Stomach (tissue), 9 donors: ENCODE data around the gene ANKRD55. TPM values are rescaled to one million over a fixed set of nuclear protein-coding genes. Genes with fewer than 3 reads are reported as not detected.
A peak's percentile ranks its signal among the peaks of the same experiment; 100 is the strongest.
"Not testable (repeated sequence)": the region's sequence is repeated elsewhere in the genome, so short reads cannot be mapped to it uniquely, and the experiment has no call there.

Experiments
- DNase-seq, 2 donors: peaks; one replicate each; pipeline versions ENCODE4 v3.0.0 to v3.0.0-alpha.2; 2013 to 2019
- H3K27ac ChIP-seq, 5 donors: fragments of 200-600 bp in 4 of 5; sonication (generic) in 4 of 5; one replicate each; pipeline ENCODE4 v1.5.1; 2013 to 2019; ENCODE audit warnings: mild to moderate bottlenecking in 1 of 5, moderate library complexity in 1 of 5
- H3K27me3 ChIP-seq, 3 donors: fragments of 200-600 bp; sonication (generic); one replicate each; pipeline ENCODE4 v1.5.1; 2017 to 2019; ENCODE audit warnings: mixed run types in 1 of 3
- H3K36me3 ChIP-seq, 4 donors: fragments of 200-600 bp; sonication (generic); 1 replicate in 3 of 4; 2 replicates in 1 of 4; pipeline ENCODE4 v1.5.1; 2016 to 2019
- H3K4me1 ChIP-seq, 4 donors: fragments of 200-600 bp; sonication (generic); one replicate each; pipeline ENCODE4 v1.5.1; 2016 to 2019
- H3K4me3 ChIP-seq, 4 donors: fragments of 200-600 bp; sonication (generic) in 3 of 4; one replicate each; pipeline ENCODE4 v1.5.1; 2016 to 2019; ENCODE audit warnings: mild to moderate bottlenecking in 1 of 4
- H3K9me3 ChIP-seq, 4 donors: fragments of 200-600 bp; sonication (generic); one replicate each; pipeline ENCODE4 v1.5.1; 2016 to 2019
- CTCF ChIP-seq, 7 experiments: fragments of 450-650 bp in 4 of 7; fragments of 200-600 bp in 3 of 7; sonication (generic) in 3 of 7; IDR thresholded peaks; one replicate each; pipeline ENCODE4 v1.5.1; 2016 to 2019; ENCODE audit warnings: antibody characterized with exemption in 7 of 7, control low read depth in 2 of 7, mild to moderate bottlenecking in 1 of 7
- EP300 ChIP-seq: sonication (generic); formaldehyde crosslinking; IDR thresholded peaks from one replicate; pipeline ENCODE4 v1.6.1; 2017; ENCODE audit warnings: antibody characterized with exemption
- POLR2A ChIP-seq, 4 donors: fragments of 450-650 bp; IDR thresholded peaks; one replicate each; pipeline ENCODE4 v1.6.1; 2016; ENCODE audit warnings: antibody characterized with exemption in 4 of 4, control low read depth in 2 of 4, mild to moderate bottlenecking in 1 of 4, moderate library complexity in 1 of 4
- POLR2AphosphoS5 ChIP-seq, 3 donors: sonication (generic); formaldehyde crosslinking; IDR thresholded peaks; one replicate each; pipeline ENCODE4 v1.6.1; 2016; ENCODE audit warnings: antibody characterized with exemption in 3 of 3
- WGBS, 5 donors: extraction: QIAGEN DNeasy Blood & Tissue Kit in 3 of 5; methylation state at CpG; one replicate each; pipeline versions ENCODE4 v1.1.5 to v1.1.7; 2013 to 2018; 5-methylcytosine and 5-hydroxymethylcytosine counted together
- intact Hi-C: fragments of 100-400 bp; cut with DNase I; formaldehyde crosslinking; loops from one replicate; pipeline ENCODE4 v1.15.1; 2023; ENCODE audit warnings: low total_unique reads
- polyA plus RNA-seq, 3 donors: library from polyadenylated mRNA; stranded (reverse); fragments of 200-250 nt; gene quantifications; one replicate each; pipeline ENCODE4 v1.2.3, GENCODE V29; 2013
- total RNA-seq, 5 donors: library from RNA; depleted of rRNA; stranded (reverse); fragments of >200 nt; gene quantifications; one replicate each; pipeline versions ENCODE4 v1.1.0 to v1.2.3, GENCODE V29; 2014 to 2016
- donor health status: healthy with polysubstance abuse.
- donor health status: Bipolar disorder and iron deficiency.
- donor health status: healthy.

The ANKRD55 gene
- total and polyA plus RNA-seq, 8 donors: 0.08 to 0.18 TPM; not detected in 6

GRCh38 chr5:56270568-56271392, 37.6 kb upstream of the ANKRD55 start:
- intact Hi-C loops: no loop called here
- H3K4me3 ChIP-seq: no peak overlapping the region
- no peaks in the 10 kb centered on the region for H3K36me3 ChIP-seq
- TF ChIP-seq CTCF (IDR thresholded peaks at IDR 0.05) (peak in 6 of 7 experiments; percentile 51 to 96 (median 96)), POLR2AphosphoS5 (IDR thresholded peaks at IDR 0.05) (peak in 1 of 3 donors; percentile 67), EP300 (no peak)
- 32 to 46% (median 34%) methylated on average over 6 of the region's 6 CpGs for WGBS, 5 donors
- H3K27ac ChIP-seq: no peak overlapping the region
- H3K27me3 ChIP-seq: no peaks in the 10 kb centered on the region
- peaks cover 0 to 10% (median 5%) of the 10 kb centered on the region in 4 donors for H3K4me1 ChIP-seq
- H3K9me3 ChIP-seq: no peaks in the 10 kb centered on the region
- peak; percentile 82 to 95 for DNase-seq

- no peak for TF ChIP-seq POLR2AphosphoS5 (IDR thresholded peaks at IDR 0.05)
- TF ChIP-seq CTCF (IDR thresholded peaks at IDR 0.05): no peak
- TF ChIP-seq POLR2A (IDR thresholded peaks at IDR 0.05): no peak
- TF ChIP-seq EP300: no peak
- Histone ChIP-seq H3K4me1 (peaks cover 0 to 10% (median 5%) of the 10 kb centered on the region in 4 donors), H3K4me3 (no peak overlapping the region), H3K9me3 (no peaks in the 10 kb centered on the region), H3K27ac (no peak overlapping the region), H3K27me3 (no peaks in the 10 kb centered on the region), H3K36me3 (no peaks in the 10 kb centered on the region)
- intact Hi-C loops: no loop called here
- 85 to 93% (median 91%) methylated on average over 6 of the region's 6 CpGs for WGBS, 5 donors
- no peak for DNase-seq
Measured at GRCh38 chr5:56270058-56270457, 36.9 kb upstream of the ANKRD55 start.

- peak in 1 of 2 donors; percentile 79 for DNase-seq
- Histone ChIP-seq H3K4me3 (no peak overlapping the region), H3K9me3 (no peaks in the 10 kb centered on the region), H3K27me3 (no peaks in the 10 kb centered on the region), H3K27ac (no peak overlapping the region), H3K36me3 (no peaks in the 10 kb centered on the region), H3K4me1 (peaks cover 0 to 10% (median 5%) of the 10 kb centered on the region in 4 donors)
- intact Hi-C loops: loop anchor here (5.0 kb wide), 1 partner anchor 568 kb away; no protein-coding TSS in a partner anchor
- TF ChIP-seq CTCF (IDR thresholded peaks at IDR 0.05) (peak in 2 of 7 experiments; percentile 17 to 37), POLR2AphosphoS5 (IDR thresholded peaks at IDR 0.05) (no peak), EP300 (no peak), POLR2A (IDR thresholded peaks at IDR 0.05) (no peak)
- 36 to 56% (median 43%) methylated on average over 6 of the region's 6 CpGs for WGBS, 5 donors
Measured at GRCh38 chr5:56269216-56269927, 36.2 kb upstream of the ANKRD55 start.

GRCh38 chr5:56268707-56269106, 35.6 kb upstream of the ANKRD55 start:
- H3K36me3 ChIP-seq, H3K4me3 ChIP-seq, H3K9me3 ChIP-seq, DNase-seq, H3K27ac ChIP-seq, H3K27me3 ChIP-seq, H3K4me1 ChIP-seq: not testable (repeated sequence)
- intact Hi-C loops: loop anchor here (5.0 kb wide), 1 partner anchor 569 kb away; no protein-coding TSS in a partner anchor
- WGBS, 5 donors: 91 to 97% (median 95%) methylated on average over 3 of the region's 3 CpGs
